PC-3 (cell line): Measurements from ENCODE around the gene ZDHHC1. TPM values are rescaled to one million over a fixed set of nuclear protein-coding genes. Genes with fewer than 3 reads are reported as not detected.

ENCODE experiments used
- ATAC-seq: fragments of 200-7000 bp; cut with Tn5 transposase; 2 replicates; pipeline ENCODE4 v1.9.1; 2020; ENCODE audit warnings: mild to moderate bottlenecking, moderate library complexity
- BruUV-seq: library from RNA; stranded (reverse); fragments of 400-500 nt; replicated peaks from 2 replicates; lab custom pipeline; 2021; lab: Mats Ljungman, UMichigan
- CTCF ChIA-PET: fragments of 300-600 bp; sonication (Branson Sonifier 250); formaldehyde crosslinking; loops from one replicate; lab custom pipeline; 2022; ENCODE audit warnings: antibody characterized with exemption; lab: Charles Lee
- POLR2A ChIA-PET: fragments of 300-600 bp; sonication (Branson Sonifier 250); formaldehyde crosslinking; loops from one replicate; lab custom pipeline; 2022; ENCODE audit warnings: antibody characterized with exemption; ENCODE audit not compliant: unreplicated experiment; lab: Charles Lee
- DNase-seq: peaks from one replicate; pipeline ENCODE4 v3.0.0-alpha.2; 2015
- H2AFZ ChIP-seq: fragments of 300-600 bp; sonication (generic); 2 replicates; pipeline ENCODE4 v1.6.0; 2016; ENCODE audit warnings: antibody characterized with exemption, low read length
- H3F3A ChIP-seq: fragments of 300-600 bp; sonication (generic); one replicate; pipeline ENCODE4 v1.6.0; 2017; ENCODE audit warnings: antibody characterized with exemption, low read length, control low read depth, mild to moderate bottlenecking; ENCODE audit not compliant: unreplicated experiment
- H3K27ac ChIP-seq: fragments of 300-600 bp; sonication (generic); 2 replicates; pipeline ENCODE4 v1.5.1; 2016; ENCODE audit warnings: mild to moderate bottlenecking, low read length
- H3K27me3 ChIP-seq: fragments of 300-600 bp; sonication (generic); 2 replicates; pipeline ENCODE4 v1.6.1; 2016; ENCODE audit warnings: low read length, mixed read lengths
- H3K36me3 ChIP-seq: fragments of 300-600 bp; sonication (generic); 2 replicates; pipeline ENCODE4 v1.6.1; 2016; ENCODE audit warnings: low read depth, mixed run types, low read length, mixed read lengths
- H3K4me1 ChIP-seq: fragments of 300-600 bp; sonication (generic); 2 replicates; pipeline ENCODE4 v1.5.1; 2016; ENCODE audit warnings: low read length; ENCODE audit not compliant: insufficient read depth
- H3K4me2 ChIP-seq: fragments of 300-600 bp; sonication (generic); 2 replicates; pipeline ENCODE4 v1.6.0; 2016; ENCODE audit warnings: low read length
- H3K4me3 ChIP-seq: fragments of 300-600 bp; sonication (generic); 2 replicates; pipeline ENCODE4 v1.5.1; 2016; ENCODE audit warnings: mild to moderate bottlenecking, low read length, mixed read lengths
- H3K79me2 ChIP-seq: fragments of 300-600 bp; sonication (generic); 2 replicates; pipeline ENCODE4 v1.6.1; 2017; ENCODE audit warnings: low read length, mixed read lengths
- H3K9ac ChIP-seq: fragments of 300-600 bp; sonication (generic); 2 replicates; pipeline ENCODE4 v1.6.0; 2016; ENCODE audit warnings: mild to moderate bottlenecking, low read length
- H3K9me2 ChIP-seq: fragments of 300-600 bp; sonication (generic); replicated peaks from 2 replicates; pipeline ENCODE4 v1.6.1; 2016; ENCODE audit warnings: mixed run types, low read length, mixed read lengths
- H3K9me3 ChIP-seq: fragments of 300-600 bp; sonication (generic); 2 replicates; pipeline ENCODE4 v1.6.1; 2016; ENCODE audit warnings: low read length, mixed read lengths
- H4K20me1 ChIP-seq: fragments of 300-600 bp; sonication (generic); 2 replicates; pipeline ENCODE4 v1.6.1; 2016; ENCODE audit warnings: low read length, mixed read lengths
- CTCF ChIP-seq: fragments of 300-600 bp; sonication (generic); conservative IDR thresholded peaks from 2 replicates; pipeline ENCODE4 v1.5.1; 2017; ENCODE audit warnings: antibody characterized with exemption, low read depth, mild to moderate bottlenecking, low read length
- EZH2 ChIP-seq: fragments of 300-600 bp; sonication (generic); IDR thresholded peaks from one replicate; pipeline ENCODE4 v1.6.1; 2017; ENCODE audit warnings: antibody characterized with exemption, mild to moderate bottlenecking, low read length; ENCODE audit not compliant: unreplicated experiment
- EZH2phosphoT487 ChIP-seq: fragments of 300-600 bp; sonication (generic); IDR thresholded peaks from 2 replicates; pipeline ENCODE4 v1.6.1; 2018; ENCODE audit warnings: mild to moderate bottlenecking, antibody characterized with exemption, low read length, borderline replicate concordance
- intact Hi-C: fragments of 100-400 bp; cut with micrococcal nuclease; formaldehyde crosslinking; loops from 2 replicates; pipeline ENCODE4 v1.9.0; 2023
- total RNA-seq: library from RNA; depleted of rRNA; stranded (reverse); fragments of >200 nt; gene quantifications from 2 replicates; pipeline ENCODE4 v1.2.3, GENCODE V29; 2014

ZDHHC1 gene
- total RNA-seq, 1 experiment from 2014 or later = 4.8 TPM

DNA sequence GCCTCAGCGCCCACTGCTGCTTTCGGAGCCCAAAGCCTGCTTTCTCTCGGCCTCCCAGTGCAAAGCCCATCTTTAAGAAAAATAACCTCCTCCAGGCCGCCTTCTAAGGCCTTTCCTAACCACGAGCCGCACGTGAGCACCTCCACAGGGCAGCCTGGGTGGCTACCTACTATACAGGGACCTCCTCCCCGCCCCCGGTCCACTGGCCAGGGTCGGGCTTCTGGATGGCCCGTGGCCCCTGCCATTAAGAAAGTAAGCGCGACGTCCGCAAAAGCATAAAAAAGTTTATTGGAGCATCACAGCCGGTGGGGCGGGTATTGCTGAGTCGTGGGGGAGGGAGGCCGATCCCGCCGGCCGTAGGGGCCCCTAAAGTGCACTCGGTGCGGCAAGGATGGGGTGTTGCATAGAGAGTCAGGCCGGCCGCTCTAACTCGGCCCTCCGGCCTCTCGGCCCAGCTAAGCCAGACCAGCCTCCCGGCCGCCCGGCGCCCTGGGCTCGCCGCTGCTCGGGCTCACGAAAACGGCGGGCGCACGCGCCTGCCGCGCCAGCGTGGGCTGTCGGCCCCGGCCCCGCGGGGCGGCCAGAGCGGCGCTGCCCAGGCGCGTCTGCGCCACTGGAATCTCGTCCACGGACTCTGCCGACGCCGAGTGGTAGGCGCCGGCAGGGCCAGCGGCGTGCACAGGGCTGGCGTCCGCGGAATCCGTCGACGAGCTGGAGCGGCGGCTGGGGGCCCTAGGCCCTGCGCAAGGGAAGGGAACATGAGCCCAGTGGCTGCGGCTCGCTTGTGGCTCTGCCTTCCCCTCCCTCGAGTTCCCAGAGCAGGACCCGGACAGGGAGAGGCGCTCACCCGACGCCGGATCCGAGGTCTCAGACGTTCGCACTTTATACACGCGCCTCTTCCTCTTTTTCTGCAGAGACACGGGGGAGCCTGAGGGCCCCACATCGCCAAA is 21.8 kb downstream of the ZDHHC1 start:
- H3K9me2 ChIP-seq = no peaks in the 10 kb centered on the region
- H3K9ac ChIP-seq = no peak overlapping the region
- no peaks in the 10 kb centered on the region for H3F3A ChIP-seq
- no peak overlapping the region for H3K27ac ChIP-seq
- TF ChIP-seq CTCF (no peak), EZH2 (no peak), EZH2phosphoT487 (no peak)
- peaks cover 5% of the 10 kb centered on the region; the same call in 1 of the 2 replicates for H3K4me1 ChIP-seq
- ChIA-PET POLR2A (no interaction called here), CTCF (interaction anchor here (0.7 kb wide), 1 partner anchor 134 kb away, joined by 6 read pairs; no protein-coding TSS in a partner anchor)
- no peaks in the 10 kb centered on the region for H3K36me3 ChIP-seq
- no peak overlapping the region for H2AFZ ChIP-seq
- no peaks in the 10 kb centered on the region for H3K9me3 ChIP-seq
- H4K20me1 ChIP-seq = no peaks in the 10 kb centered on the region
- no peak overlapping the region for H3K4me3 ChIP-seq
- H3K4me2 ChIP-seq = no peak overlapping the region
- no peaks in the 10 kb centered on the region for H3K79me2 ChIP-seq
- H3K27me3 ChIP-seq = no peaks in the 10 kb centered on the region
- DNase-seq = no peak
- intact Hi-C loops = loop anchor here (10.0 kb wide), 1 partner anchor 50 kb away; no protein-coding TSS in a partner anchor
- no TSS peak for BruUV-seq
- no peak for ATAC-seq

- DNase-seq (no peak), ATAC-seq (no peak)
- no TSS peak for BruUV-seq
- Histone ChIP-seq H3K9me2 (no peaks in the 10 kb centered on the region), H3K4me1 (peaks cover 5% of the 10 kb centered on the region; the same call in 1 of the 2 replicates), H3K4me3 (no peak overlapping the region), H3K4me2 (no peak overlapping the region), H2AFZ (no peak overlapping the region), H3K36me3 (no peaks in the 10 kb centered on the region), H3F3A (no peaks in the 10 kb centered on the region), H3K79me2 (no peaks in the 10 kb centered on the region), H3K27me3 (no peaks in the 10 kb centered on the region), H3K27ac (no peak overlapping the region), H4K20me1 (no peaks in the 10 kb centered on the region), H3K9me3 (no peaks in the 10 kb centered on the region), H3K9ac (no peak overlapping the region)
- ChIA-PET CTCF (interaction anchor here (0.7 kb wide), 1 partner anchor 133 kb away, joined by 6 read pairs; no protein-coding TSS in a partner anchor), POLR2A (no interaction called here)
- TF ChIP-seq CTCF (no peak), EZH2 (no peak), EZH2phosphoT487 (no peak)
- intact Hi-C loops = loop anchor here (10.0 kb wide), 1 partner anchor 49 kb away; no protein-coding TSS in a partner anchor
Measured at GRCh38 chr16:67393788-67394154, 22.5 kb downstream of the ZDHHC1 start.
